Ishikawa (cell line): ENCODE measurements around the gene TRIM33.

Experiments
- EGR1 ChIP-seq: IDR thresholded peaks from 2 replicates; pipeline ENCODE4 v1.6.1; 2012
- EP300 ChIP-seq: IDR thresholded peaks from 2 replicates; pipeline ENCODE4 v1.6.1; 2012; ENCODE audit warnings: borderline replicate concordance
- FOXM1 ChIP-seq: IDR thresholded peaks from 2 replicates; pipeline ENCODE4 v1.6.1; 2012; ENCODE audit warnings: low read depth, borderline replicate concordance
- TAF1 ChIP-seq: IDR thresholded peaks from 2 replicates; pipeline ENCODE4 v1.6.1; 2012; ENCODE audit warnings: low read depth, mild to moderate bottlenecking
- TCF12 ChIP-seq: IDR thresholded peaks from 2 replicates; pipeline ENCODE4 v1.6.1; 2012; ENCODE audit warnings: low read depth
- YY1 ChIP-seq: IDR thresholded peaks from 2 replicates; pipeline ENCODE4 v1.6.1; 2012; ENCODE audit warnings: low read depth
- TF ChIP-seq, protein P1 (sequence below): IDR thresholded peaks from 2 replicates; pipeline ENCODE4 v1.6.1; 2012; ENCODE audit warnings: low read depth, mild to moderate bottlenecking

DNA sequence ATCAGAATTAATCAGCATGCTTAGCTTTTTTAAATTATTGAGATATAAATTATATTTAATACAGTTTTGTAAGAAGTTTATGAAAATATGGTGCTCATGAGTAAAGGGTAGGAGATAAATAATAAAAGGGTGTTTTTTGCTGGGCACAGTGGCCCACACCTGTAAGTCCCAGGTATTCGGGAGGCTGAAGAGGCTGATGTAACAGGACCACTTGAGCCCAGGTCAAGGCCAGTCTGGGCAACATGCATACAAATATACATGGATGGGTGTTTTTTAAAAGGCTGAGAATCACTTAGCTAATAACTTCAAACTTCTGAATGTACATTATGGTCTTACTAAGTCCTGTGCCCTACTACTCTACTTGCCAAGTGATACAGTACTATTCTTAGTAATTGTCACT lies 73.2 kb downstream of the TRIM33 start:
- TF ChIP-seq EGR1 (no peak), FOXM1 (no peak), TAF1 (no peak), TCF12 (no peak), EP300 (no peak), YY1 (no peak)
- TF ChIP-seq, protein P1, sequence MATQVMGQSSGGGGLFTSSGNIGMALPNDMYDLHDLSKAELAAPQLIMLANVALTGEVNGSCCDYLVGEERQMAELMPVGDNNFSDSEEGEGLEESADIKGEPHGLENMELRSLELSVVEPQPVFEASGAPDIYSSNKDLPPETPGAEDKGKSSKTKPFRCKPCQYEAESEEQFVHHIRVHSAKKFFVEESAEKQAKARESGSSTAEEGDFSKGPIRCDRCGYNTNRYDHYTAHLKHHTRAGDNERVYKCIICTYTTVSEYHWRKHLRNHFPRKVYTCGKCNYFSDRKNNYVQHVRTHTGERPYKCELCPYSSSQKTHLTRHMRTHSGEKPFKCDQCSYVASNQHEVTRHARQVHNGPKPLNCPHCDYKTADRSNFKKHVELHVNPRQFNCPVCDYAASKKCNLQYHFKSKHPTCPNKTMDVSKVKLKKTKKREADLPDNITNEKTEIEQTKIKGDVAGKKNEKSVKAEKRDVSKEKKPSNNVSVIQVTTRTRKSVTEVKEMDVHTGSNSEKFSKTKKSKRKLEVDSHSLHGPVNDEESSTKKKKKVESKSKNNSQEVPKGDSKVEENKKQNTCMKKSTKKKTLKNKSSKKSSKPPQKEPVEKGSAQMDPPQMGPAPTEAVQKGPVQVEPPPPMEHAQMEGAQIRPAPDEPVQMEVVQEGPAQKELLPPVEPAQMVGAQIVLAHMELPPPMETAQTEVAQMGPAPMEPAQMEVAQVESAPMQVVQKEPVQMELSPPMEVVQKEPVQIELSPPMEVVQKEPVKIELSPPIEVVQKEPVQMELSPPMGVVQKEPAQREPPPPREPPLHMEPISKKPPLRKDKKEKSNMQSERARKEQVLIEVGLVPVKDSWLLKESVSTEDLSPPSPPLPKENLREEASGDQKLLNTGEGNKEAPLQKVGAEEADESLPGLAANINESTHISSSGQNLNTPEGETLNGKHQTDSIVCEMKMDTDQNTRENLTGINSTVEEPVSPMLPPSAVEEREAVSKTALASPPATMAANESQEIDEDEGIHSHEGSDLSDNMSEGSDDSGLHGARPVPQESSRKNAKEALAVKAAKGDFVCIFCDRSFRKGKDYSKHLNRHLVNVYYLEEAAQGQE, result no peak
